HL-60 (cell line): ENCODE measurements around the gene PDGFC.

Experiments
- DNase-seq, 2 experiments: peaks; one replicate each; pipeline ENCODE4 v3.0.0-alpha.2; 2010 to 2020; ENCODE audit warnings: low read depth in 1 of 2, low spot score in 1 of 2
- H3K27ac ChIP-seq: fragments of 250-450 bp; sonication (Bioruptor Pico); replicated peaks from 2 replicates; pipeline ENCODE4 v1.5.1; 2020; ENCODE audit warnings: mild to moderate bottlenecking, moderate library complexity
- H3K27me3 ChIP-seq: fragments of 250-450 bp; sonication (Bioruptor Pico); 2 replicates; pipeline ENCODE4 v1.5.1; 2021; ENCODE audit warnings: mild to moderate bottlenecking, moderate library complexity; ENCODE audit not compliant: insufficient read depth, poor library complexity, severe bottlenecking
- H3K4me3 ChIP-seq: replicated peaks from 2 replicates; pipeline ENCODE4 v1.5.1; 2011; ENCODE audit warnings: mild to moderate bottlenecking, control low read depth, low read length; ENCODE audit not compliant: insufficient read depth
- GABPA ChIP-seq: IDR thresholded peaks from 2 replicates; pipeline ENCODE4 v1.6.1; 2012; ENCODE audit warnings: low read depth
- POLR2AphosphoS5 ChIP-seq: IDR thresholded peaks from 2 replicates; pipeline ENCODE4 v1.6.1; 2012; ENCODE audit warnings: low read depth
- SPI1 ChIP-seq: IDR thresholded peaks from 2 replicates; pipeline ENCODE4 v1.6.1; 2012; ENCODE audit warnings: low read depth, mild to moderate bottlenecking, borderline replicate concordance
- TF ChIP-seq, protein P1 (sequence below): IDR thresholded peaks from 2 replicates; pipeline ENCODE4 v1.6.1; 2012; ENCODE audit warnings: low read depth; ENCODE audit not compliant: insufficient replicate concordance
- TF ChIP-seq, protein P2 (sequence below): IDR thresholded peaks from one replicate; pipeline ENCODE4 v1.5.1; 2011; ENCODE audit warnings: low read length, control low read depth, inconsistent platforms; ENCODE audit not compliant: insufficient read depth

The PDGFC gene

DNA sequence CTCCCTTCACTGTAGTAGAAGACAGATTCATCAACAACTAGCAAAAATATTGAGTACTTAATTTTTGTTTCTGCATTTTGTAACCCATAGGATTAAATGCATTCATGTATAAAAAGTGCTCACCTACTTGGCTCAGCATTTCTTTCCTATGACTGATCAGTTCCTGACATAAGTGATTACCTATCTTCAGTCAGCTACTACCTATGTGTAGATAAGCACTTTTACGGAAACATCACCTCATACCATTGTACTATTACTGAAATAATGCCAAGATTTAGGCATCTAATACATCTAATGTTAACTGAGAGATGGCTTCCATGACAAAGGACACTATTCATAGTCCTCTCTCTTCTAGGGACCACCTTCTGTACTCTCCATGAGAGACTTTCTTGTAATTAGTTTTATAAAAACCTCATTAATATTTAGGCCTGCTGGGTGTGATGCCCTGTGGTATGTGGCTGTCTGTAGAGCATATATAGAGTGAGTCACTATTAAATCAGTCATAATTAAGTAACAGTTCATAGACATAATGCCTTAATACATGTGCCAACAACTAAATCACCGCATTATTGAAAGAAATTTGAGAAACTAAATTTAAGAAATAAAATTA, 147.0 kb downstream of the PDGFC start:
- Histone ChIP-seq H3K27me3 (no peaks in the 10 kb centered on the region), H3K4me3 (no peak overlapping the region), H3K27ac (no peak overlapping the region)
- TF ChIP-seq, protein P1, sequence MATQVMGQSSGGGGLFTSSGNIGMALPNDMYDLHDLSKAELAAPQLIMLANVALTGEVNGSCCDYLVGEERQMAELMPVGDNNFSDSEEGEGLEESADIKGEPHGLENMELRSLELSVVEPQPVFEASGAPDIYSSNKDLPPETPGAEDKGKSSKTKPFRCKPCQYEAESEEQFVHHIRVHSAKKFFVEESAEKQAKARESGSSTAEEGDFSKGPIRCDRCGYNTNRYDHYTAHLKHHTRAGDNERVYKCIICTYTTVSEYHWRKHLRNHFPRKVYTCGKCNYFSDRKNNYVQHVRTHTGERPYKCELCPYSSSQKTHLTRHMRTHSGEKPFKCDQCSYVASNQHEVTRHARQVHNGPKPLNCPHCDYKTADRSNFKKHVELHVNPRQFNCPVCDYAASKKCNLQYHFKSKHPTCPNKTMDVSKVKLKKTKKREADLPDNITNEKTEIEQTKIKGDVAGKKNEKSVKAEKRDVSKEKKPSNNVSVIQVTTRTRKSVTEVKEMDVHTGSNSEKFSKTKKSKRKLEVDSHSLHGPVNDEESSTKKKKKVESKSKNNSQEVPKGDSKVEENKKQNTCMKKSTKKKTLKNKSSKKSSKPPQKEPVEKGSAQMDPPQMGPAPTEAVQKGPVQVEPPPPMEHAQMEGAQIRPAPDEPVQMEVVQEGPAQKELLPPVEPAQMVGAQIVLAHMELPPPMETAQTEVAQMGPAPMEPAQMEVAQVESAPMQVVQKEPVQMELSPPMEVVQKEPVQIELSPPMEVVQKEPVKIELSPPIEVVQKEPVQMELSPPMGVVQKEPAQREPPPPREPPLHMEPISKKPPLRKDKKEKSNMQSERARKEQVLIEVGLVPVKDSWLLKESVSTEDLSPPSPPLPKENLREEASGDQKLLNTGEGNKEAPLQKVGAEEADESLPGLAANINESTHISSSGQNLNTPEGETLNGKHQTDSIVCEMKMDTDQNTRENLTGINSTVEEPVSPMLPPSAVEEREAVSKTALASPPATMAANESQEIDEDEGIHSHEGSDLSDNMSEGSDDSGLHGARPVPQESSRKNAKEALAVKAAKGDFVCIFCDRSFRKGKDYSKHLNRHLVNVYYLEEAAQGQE, result no peak
- TF ChIP-seq SPI1 (no peak), GABPA (no peak), POLR2AphosphoS5 (no peak)
- TF ChIP-seq, protein P2, sequence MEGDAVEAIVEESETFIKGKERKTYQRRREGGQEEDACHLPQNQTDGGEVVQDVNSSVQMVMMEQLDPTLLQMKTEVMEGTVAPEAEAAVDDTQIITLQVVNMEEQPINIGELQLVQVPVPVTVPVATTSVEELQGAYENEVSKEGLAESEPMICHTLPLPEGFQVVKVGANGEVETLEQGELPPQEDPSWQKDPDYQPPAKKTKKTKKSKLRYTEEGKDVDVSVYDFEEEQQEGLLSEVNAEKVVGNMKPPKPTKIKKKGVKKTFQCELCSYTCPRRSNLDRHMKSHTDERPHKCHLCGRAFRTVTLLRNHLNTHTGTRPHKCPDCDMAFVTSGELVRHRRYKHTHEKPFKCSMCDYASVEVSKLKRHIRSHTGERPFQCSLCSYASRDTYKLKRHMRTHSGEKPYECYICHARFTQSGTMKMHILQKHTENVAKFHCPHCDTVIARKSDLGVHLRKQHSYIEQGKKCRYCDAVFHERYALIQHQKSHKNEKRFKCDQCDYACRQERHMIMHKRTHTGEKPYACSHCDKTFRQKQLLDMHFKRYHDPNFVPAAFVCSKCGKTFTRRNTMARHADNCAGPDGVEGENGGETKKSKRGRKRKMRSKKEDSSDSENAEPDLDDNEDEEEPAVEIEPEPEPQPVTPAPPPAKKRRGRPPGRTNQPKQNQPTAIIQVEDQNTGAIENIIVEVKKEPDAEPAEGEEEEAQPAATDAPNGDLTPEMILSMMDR, result no peak
- no peak for DNase-seq

DNA sequence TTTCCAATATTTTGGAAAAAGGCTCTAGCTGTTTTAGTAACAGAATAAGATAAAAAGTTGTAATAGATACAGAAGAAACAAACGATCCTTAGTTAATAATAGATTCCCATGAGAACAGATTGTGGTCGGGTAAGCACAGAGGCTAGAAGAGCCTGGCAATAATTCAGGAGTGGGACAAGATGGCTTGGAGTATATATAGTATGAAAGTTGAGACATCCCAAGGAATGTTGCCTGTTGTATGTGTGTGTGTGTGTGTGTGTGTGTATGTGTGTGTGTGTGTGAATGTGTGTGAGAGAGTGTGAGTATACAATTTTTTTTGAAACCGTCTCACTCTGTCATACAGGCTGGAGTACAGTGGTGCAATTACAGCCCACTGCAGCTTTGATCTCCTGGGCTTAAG, 150.7 kb downstream of the PDGFC start:
- no peak for DNase-seq
- Histone ChIP-seq H3K27me3 (no peaks in the 10 kb centered on the region), H3K27ac (no peak overlapping the region), H3K4me3 (no peak overlapping the region)
- TF ChIP-seq, protein P2, result no peak
- TF ChIP-seq GABPA (no peak), SPI1 (no peak), POLR2AphosphoS5 (no peak)
- TF ChIP-seq, protein P1, result no peak

DNA sequence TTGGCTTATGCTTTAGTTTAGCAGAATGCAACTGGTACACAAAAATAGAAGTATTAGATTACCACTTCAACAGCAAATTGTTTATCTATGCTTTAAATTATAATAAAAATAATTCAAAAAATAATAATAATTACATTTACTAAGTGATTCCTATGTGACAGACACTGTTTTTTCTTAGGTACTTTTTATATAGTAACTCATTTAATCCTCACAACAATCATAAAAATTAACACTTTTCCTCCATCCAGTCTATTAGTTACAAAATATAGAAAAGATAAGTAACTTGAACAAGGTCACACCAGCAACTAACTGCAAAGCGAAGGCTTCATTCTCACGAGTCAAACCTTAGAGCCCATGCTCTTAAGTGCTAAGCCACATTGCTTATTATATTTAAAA, 155.2 kb downstream of the PDGFC start:
- no peak for TF ChIP-seq POLR2AphosphoS5
- no peak for TF ChIP-seq SPI1
- no peak for TF ChIP-seq GABPA
- TF ChIP-seq, protein P2, result no peak
- TF ChIP-seq, protein P1, result no peak

More for the DNA sequence above, 155.2 kb downstream of the PDGFC start:
- no peak for DNase-seq
- Histone ChIP-seq H3K27ac (no peak overlapping the region), H3K4me3 (no peak overlapping the region), H3K27me3 (no peaks in the 10 kb centered on the region)
